T-helper 1 cell (primary cell): ENCODE data around the gene THADA.

Experiments
- DNase-seq, 5 donors: peaks; one replicate each; pipeline ENCODE4 v3.0.0-alpha.2; 2012 to 2020

Gene THADA

GRCh38 chr2:43268066-43268953 is 327.5 kb downstream of the THADA start:
- DNase-seq: no peak

DNA sequence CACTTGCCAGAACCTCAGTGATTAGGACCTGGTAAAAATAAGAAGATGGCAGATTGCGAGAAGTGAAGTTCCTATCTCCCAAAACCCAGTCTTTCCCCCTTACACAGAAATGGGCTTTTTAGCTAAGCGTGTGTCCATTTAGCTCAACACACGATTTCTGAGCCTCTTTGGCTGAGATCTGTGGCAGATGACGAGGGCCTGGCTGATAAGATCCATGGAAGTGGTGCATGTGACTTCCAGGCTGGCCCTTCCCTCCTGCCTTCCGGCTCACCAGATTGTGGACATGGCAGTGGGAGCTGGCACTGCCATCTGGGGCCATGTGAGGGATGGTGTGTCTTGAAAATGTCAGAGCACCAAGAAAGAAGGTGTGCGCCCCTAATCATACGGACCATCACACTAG is 328.5 kb downstream of the THADA start:
- no peak for DNase-seq

GRCh38 chr2:43266711-43267111 is 329.1 kb downstream of the THADA start:
- no peak for DNase-seq

DNA sequence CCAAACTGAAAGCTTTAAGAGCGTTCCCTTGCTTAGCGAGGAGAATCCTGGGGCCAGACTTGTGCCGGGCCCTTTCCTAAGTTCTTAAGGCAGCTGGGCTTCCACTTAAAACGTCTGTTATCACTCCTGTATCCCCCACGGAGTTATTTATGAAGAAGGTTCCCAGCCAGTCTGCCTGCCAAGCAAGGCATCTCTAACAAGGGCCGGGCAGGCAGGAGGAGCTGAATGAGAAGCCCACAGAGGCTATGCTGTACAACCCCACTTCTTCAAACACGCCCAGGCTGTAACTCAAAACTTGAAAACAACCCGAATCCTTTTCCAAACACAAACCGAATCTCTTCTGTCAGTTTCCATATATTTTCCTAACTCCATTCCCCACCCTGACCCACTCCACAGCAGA is 330.4 kb downstream of the THADA start:
- DNase-seq: no peak

GRCh38 chr2:43265001-43265400 is 330.8 kb downstream of the THADA start:
- no peak for DNase-seq

- no peak for DNase-seq
These were observed 332.9 kb downstream of the THADA start for GRCh38 chr2:43262951-43263350.

DNA sequence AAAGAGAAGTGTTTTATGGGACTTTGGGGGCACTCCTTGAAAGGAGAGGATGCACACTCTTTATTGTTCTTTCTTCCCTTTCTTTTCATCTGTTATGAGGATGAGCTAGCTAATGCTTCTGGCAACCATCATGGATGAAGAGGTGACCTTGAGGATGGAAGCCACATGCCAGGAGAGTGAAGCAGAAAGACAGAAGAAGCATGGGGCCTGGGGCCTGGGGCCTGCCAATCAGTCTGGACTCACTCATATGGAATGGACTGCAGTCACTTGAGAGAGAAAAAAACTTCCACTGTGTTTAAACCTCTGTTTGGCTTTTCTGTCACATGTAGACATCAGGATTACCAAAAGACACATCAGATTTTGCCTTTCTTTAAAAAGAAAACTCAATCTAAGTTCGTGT is 333.6 kb downstream of the THADA start:
- no peak for DNase-seq

GRCh38 chr2:43259512-43259911 is 336.3 kb downstream of the THADA start:
- DNase-seq: no peak

DNA sequence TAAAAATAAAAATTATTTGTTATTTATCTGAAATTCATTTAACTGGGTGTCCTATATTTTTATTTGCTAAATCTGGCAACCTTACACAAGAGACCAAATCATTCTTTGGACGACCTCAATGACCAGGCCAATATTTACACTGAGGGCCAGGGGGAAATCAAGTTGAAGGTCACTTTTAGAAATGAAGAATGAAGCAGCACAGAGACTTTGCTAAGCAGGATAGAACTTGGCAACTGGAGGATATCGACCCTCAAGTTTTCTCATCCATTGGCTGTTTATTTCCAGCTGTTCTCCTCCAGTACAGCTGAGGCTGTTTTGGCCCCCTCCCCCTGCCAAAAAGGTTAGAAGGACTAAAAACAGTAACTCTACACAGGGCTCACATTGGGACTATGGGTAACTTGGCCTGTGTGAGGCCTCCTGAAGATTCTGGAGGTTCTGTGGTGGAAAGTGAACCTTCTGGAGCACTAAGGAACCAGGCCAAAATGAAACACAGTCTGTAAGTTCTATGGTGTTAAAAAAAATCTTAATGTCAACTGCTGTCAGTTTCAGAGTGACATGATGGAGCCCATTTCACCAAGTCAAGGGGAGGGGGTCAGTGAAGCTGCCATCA is 337.2 kb downstream of the THADA start:
- DNase-seq: no peak

GRCh38 chr2:43255296-43255910 is 340.4 kb downstream of the THADA start:
- DNase-seq: no peak

DNA sequence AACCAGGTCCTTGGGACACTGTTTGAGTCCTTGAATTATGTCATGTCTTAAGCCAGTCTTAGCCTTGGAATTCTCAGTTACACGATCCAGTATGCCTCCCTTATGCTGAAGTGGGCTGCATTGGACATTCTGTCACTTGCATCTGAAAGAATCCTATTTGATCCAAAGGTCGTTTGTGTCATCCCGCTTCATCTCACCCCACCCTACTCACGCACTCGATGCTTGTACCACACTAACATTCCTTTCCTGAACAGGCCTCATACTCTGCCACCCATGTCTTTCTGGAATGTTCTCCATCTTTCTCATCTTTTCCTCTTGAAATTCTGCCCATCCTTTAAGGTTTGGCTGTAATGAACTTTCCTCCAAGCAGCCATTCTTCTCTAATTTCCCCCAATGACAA is 341.5 kb downstream of the THADA start:
- DNase-seq: no peak

DNA sequence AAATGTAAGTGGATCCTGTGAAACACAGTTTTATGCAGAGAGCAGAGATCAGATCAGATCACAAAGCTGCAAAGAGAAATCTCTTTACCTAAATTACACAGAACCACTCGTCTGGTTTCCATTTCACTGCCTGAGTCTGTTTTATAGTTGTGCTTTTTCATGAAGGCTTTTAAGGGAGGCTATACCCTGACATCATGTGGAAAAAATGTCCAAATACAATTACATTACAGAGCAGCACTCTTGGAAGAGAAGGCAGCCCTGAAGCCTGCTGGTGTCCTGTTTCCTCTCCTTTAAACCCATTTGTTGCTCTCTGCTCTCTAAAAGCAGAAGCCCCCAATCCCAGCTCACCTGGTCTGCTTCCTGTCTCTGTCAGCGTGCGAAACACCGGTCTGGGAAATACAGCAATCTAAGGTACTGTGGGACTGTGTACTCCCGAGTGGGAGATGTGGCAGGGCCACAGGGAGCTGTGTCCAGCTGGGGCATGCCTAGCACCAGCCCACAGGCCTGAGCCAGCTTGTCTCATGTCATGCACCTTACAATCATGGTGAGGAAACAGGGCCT is 344.6 kb downstream of the THADA start:
- DNase-seq: no peak

DNA sequence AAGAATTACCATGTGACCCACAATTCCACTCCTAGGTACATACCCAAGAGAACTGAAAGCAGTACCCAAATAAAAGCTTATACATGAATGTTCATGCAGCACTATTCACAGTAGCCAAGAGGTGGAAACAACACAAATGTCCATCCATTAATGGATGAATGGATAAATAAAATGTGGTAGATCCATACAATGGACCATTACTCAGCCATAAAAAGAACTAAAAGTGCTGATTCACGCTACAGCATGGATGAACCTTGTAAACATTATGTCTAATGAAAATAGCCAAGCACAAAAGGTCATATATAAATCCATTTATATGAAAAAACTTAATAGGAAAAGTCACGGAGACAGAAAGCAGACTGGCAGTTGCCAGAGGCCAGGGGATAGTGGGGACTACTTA is 345.8 kb downstream of the THADA start:
- no peak for DNase-seq

DNA sequence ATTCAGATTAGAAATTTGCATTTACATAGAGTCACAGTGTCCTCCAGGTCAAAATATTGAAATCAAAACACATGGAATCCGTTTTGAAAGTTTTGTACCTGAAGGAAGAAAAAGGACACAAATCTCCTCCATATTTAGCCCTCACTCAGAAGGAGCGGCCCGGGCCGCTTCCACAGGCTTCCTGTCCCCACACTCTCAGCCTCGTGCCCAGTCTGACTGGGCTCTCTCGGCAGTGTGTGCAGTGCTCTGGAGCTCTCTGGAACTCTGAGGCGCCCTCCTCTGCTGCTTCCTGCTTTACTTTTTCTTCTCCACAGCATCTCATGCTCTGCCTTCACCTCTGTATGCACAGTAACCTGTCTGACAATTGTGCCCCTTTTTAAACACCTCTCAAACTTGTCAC is 347.2 kb downstream of the THADA start:
- DNase-seq: no peak

DNA sequence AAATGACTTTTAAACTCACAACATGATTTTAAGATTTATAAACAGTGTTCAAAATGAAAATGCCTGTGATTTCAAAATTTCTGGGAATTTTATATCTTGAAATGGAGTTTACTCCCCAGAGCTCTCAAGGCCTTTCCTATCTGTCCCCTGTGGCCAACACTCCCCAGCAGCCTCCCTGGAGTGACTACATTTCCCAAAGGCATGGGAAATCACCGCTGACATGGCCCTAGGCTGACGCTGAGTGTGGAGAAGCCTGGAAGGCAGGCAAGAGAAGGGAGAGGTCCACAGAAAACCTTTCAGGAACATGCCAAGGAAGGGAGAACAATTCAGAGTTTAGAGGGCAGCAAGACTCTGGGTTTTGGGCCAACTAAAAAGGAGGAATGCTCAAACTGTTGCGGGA is 349.2 kb downstream of the THADA start:
- no peak for DNase-seq

DNA sequence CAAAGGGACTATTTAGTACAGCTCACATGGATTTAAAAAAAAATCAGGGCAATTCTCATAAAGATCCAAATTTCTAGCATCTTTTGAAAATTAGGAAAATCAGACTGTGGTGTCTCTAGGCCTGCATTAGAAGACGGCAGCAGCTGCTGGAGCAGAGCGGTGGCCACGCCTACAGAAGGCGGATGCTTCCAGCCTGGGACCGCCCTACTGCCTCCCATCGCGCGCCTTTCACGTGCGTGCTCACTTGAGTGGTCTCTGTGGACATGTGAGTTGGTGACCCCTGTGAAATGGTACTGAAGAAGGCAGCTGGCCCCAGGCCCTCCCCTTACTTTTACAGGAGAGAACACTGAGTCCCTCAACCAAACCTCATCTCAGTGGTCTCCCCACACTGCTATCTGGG is 354.3 kb downstream of the THADA start:
- DNase-seq: no peak

GRCh38 chr2:43240766-43241150 is 355.1 kb downstream of the THADA start:
- DNase-seq: no peak

DNA sequence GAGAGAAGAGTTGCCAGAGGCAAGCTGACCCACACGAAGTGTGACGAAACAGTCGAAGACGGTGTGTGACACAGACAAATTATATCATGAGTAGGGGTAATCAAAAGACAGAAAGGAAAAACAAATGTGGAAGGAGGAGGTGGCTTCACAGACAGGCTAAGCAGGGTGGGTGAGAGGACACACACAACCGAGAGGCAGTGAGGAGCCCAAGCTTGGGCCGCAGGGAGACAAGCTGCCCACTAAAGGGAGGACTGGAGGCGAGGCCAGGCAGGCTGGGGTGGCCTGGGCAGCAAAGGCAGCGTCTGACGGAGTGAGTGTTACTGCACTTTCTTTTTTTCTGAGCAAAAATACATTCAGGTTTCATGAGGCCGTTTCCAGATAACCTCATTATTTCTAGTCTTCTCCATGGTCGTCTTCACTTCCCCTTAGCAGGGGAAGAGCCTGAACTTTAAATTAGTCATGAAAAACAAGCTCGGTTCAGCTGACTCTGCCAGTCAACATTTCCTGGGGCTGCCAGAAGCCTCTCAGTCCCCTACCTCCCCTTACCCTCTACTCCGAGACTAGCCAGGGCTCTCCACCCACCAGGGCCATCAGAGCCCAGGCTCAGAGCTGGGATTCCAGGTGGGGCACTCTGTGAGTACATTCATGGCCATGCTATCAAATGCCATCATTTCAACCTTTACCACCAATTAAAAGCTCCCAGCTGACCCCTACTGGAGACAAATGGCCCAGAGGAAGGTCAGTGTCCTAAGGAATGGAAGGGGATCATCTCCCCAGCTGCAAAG is 355.7 kb downstream of the THADA start:
- no peak for DNase-seq

DNA sequence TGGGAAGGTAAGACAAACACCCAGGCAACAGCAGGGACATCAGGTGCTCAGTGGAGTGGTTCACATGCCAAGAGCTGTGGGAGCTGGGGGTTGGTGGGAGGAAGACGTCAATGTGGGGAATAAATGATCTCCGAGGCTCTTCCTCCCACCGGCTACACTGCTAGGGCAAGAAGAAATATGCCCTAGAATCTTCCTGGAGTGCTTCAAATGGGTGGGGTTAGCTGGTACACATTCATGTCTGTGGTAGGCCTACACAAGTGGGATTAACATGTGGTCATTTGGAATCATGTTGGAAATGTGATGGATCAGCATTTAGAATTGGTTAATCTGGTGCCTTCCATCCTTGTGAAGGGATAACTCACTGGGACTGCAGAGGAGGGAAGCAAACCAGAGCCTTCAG is 357.0 kb downstream of the THADA start:
- DNase-seq: no peak

DNA sequence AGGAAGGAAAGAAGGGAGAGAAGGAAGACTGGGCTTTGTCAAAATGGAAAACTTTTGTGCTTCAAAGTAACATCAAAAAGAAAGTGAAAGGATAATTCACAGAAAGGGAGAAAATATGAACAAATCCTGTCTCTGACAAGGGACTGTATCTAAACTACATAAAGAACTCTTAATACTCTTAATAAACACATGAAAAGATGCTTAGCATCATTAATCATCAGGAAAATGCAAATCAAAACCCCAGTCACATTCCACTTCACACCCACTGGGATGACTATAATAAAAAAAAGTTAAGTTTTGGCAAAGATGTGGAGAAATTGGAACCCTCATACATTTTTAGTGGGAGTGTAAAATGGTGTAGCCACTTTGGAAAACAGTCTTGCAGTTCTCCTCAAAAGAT is 357.7 kb downstream of the THADA start:
- DNase-seq: no peak

- no peak for DNase-seq
These were observed 362.3 kb downstream of the THADA start for GRCh38 chr2:43233218-43234212.
